Neural progenitor cell (in vitro differentiated cells): ENCODE measurements around the gene RPL14. TPM values are rescaled to one million over a fixed set of nuclear protein-coding genes. Genes with fewer than 3 reads are reported as not detected.

Experiments used
- DNase-seq: peaks from one replicate; pipeline ENCODE4 v3.0.0-alpha.2; 2016; ENCODE audit warnings: low spot score
- H2AFZ ChIP-seq: fragments of 200-600 bp; sonication (generic); replicated peaks from 2 replicates; pipeline ENCODE4 v1.6.1; 2016; ENCODE audit warnings: antibody characterized with exemption
- H3F3A ChIP-seq: fragments of 200-600 bp; sonication (generic); 2 replicates; pipeline ENCODE4 v1.6.1; 2016; ENCODE audit warnings: antibody characterized with exemption, low read depth
- H3K27ac ChIP-seq: fragments of 200-600 bp; sonication (generic); 2 replicates; pipeline ENCODE4 v1.5.1; 2016; ENCODE audit warnings: mild to moderate bottlenecking
- H3K27me3 ChIP-seq: fragments of 200-600 bp; sonication (generic); 2 replicates; pipeline ENCODE4 v1.6.1; 2016; ENCODE audit warnings: mild to moderate bottlenecking, moderate library complexity
- H3K36me3 ChIP-seq: fragments of 200-600 bp; sonication (generic); 2 replicates; pipeline ENCODE4 v1.5.1; 2016
- H3K4me1 ChIP-seq: fragments of 200-600 bp; sonication (generic); 2 replicates; pipeline ENCODE4 v1.6.1; 2016; ENCODE audit warnings: mixed run types
- H3K4me2 ChIP-seq: fragments of 200-600 bp; sonication (generic); 2 replicates; pipeline ENCODE4 v1.6.1; 2016
- H3K4me3 ChIP-seq: fragments of 200-600 bp; sonication (generic); 2 replicates; pipeline ENCODE4 v1.5.1; 2016
- H3K79me2 ChIP-seq: fragments of 200-600 bp; sonication (generic); 2 replicates; pipeline ENCODE4 v1.6.1; 2016; ENCODE audit warnings: low read depth
- H3K9ac ChIP-seq: fragments of 200-600 bp; sonication (generic); 2 replicates; pipeline ENCODE4 v1.6.1; 2016
- H3K9me3 ChIP-seq: fragments of 200-600 bp; sonication (generic); 2 replicates; pipeline ENCODE4 v1.5.1; 2016; ENCODE audit warnings: low read depth
- H4K20me1 ChIP-seq: fragments of 200-600 bp; sonication (generic); 2 replicates; pipeline ENCODE4 v1.6.1; 2016; ENCODE audit warnings: low read depth
- H3K27ac Mint-ChIP-seq: 3 replicates; pipeline ENCODE4 v1.8.0; 2021; ENCODE audit warnings: mixed read lengths
- H3K27me3 Mint-ChIP-seq: 2 replicates; pipeline ENCODE4 v1.8.0; 2022; ENCODE audit warnings: low read depth, mild to moderate bottlenecking, inconsistent platforms, moderate library complexity, mixed read lengths; ENCODE audit not compliant: insufficient read depth
- H3K36me3 Mint-ChIP-seq: 3 replicates; pipeline ENCODE4 v1.8.0; 2021; ENCODE audit warnings: mixed read lengths
- H3K4me1 Mint-ChIP-seq: 3 replicates; pipeline ENCODE4 v1.8.0; 2021; ENCODE audit warnings: mixed read lengths
- H3K4me3 Mint-ChIP-seq: 3 replicates; pipeline ENCODE4 v1.8.0; 2021; ENCODE audit warnings: mild to moderate bottlenecking, moderate library complexity, mixed read lengths
- H3K9me3 Mint-ChIP-seq: 3 replicates; pipeline ENCODE4 v1.8.0; 2020; ENCODE audit warnings: mixed read lengths
- CTCF ChIP-seq: fragments of 200-600 bp; sonication (generic); IDR thresholded peaks from 2 replicates; pipeline ENCODE4 v1.5.1; 2017; ENCODE audit warnings: antibody characterized with exemption, mild to moderate bottlenecking
- EZH2 ChIP-seq: fragments of 200-600 bp; sonication (generic); IDR thresholded peaks from 2 replicates; pipeline ENCODE4 v1.6.1; 2017; ENCODE audit warnings: antibody characterized with exemption, mild to moderate bottlenecking, moderate library complexity
- EZH2phosphoT487 ChIP-seq: fragments of 200-600 bp; sonication (generic); IDR thresholded peaks from 2 replicates; pipeline ENCODE4 v1.6.1; 2017; ENCODE audit warnings: antibody characterized with exemption
- total RNA-seq: library from RNA; depleted of rRNA; stranded (reverse); fragments of >200 nt; gene quantifications from 2 replicates; pipeline ENCODE4 v1.2.3, GENCODE V29; 2015; ENCODE audit warnings: low replicate concordance

RPL14 gene
- total RNA-seq, 1 donor from 2014 or later, result 948 TPM

- Mint-ChIP-seq H3K4me1 (no peaks in the 10 kb centered on the region), H3K9me3 (no peaks in the 10 kb centered on the region), H3K36me3 (peaks cover 33% of the 10 kb centered on the region), H3K4me3 (no peak overlapping the region), H3K27ac (no peak overlapping the region), H3K27me3 (no peaks in the 10 kb centered on the region)
- Histone ChIP-seq H4K20me1 (peaks cover 9% of the 10 kb centered on the region), H3K4me3 (no peak overlapping the region), H3K27me3 (no peaks in the 10 kb centered on the region), H3F3A (peaks cover 51% of the 10 kb centered on the region), H3K9ac (no peak overlapping the region), H2AFZ (no peak overlapping the region), H3K27ac (no peak overlapping the region), H3K36me3 (peaks cover 4% of the 10 kb centered on the region), H3K4me1 (no peaks in the 10 kb centered on the region), H3K9me3 (no peaks in the 10 kb centered on the region), H3K4me2 (no peak overlapping the region), H3K79me2 (peaks cover 5% of the 10 kb centered on the region)
- DNase-seq, result no peak
- TF ChIP-seq CTCF, result no peak
- TF ChIP-seq EZH2phosphoT487, result no peak
- TF ChIP-seq EZH2, result no peak
Observed at GRCh38 chr3:40465111-40465407, 7.9 kb downstream of the RPL14 start.

GRCh38 chr3:40465456-40465855 is 8.3 kb downstream of the RPL14 start:
- H3K4me3 ChIP-seq, result no peak overlapping the region
- Mint-ChIP-seq H3K27ac (no peak overlapping the region), H3K9me3 (no peaks in the 10 kb centered on the region), H3K4me3 (no peak overlapping the region), H3K36me3 (peaks cover 30% of the 10 kb centered on the region), H3K27me3 (no peaks in the 10 kb centered on the region), H3K4me1 (no peaks in the 10 kb centered on the region)
- peaks cover 4% of the 10 kb centered on the region for H3K36me3 ChIP-seq
- H3K4me2 ChIP-seq, result no peak overlapping the region
- no peak overlapping the region for H3K9ac ChIP-seq
- H2AFZ ChIP-seq, result no peak overlapping the region
- no peaks in the 10 kb centered on the region for H3K4me1 ChIP-seq
- no peaks in the 10 kb centered on the region for H3K9me3 ChIP-seq
- DNase-seq, result no peak
- no peaks in the 10 kb centered on the region for H3K27me3 ChIP-seq
- peaks cover 1% of the 10 kb centered on the region for H3K79me2 ChIP-seq
- no peak overlapping the region for H3K27ac ChIP-seq
- peaks cover 49% of the 10 kb centered on the region for H3F3A ChIP-seq
- H4K20me1 ChIP-seq, result peaks cover 5% of the 10 kb centered on the region
- TF ChIP-seq EZH2phosphoT487 (no peak), CTCF (no peak), EZH2 (no peak)

GRCh38 chr3:40468018-40468417 is 10.9 kb downstream of the RPL14 start:
- TF ChIP-seq CTCF (no peak), EZH2phosphoT487 (no peak), EZH2 (no peak)
- Histone ChIP-seq H3K9ac (no peak overlapping the region), H3K27me3 (no peaks in the 10 kb centered on the region), H3K9me3 (no peaks in the 10 kb centered on the region), H2AFZ (no peak overlapping the region), H3K4me3 (no peak overlapping the region), H3K79me2 (no peaks in the 10 kb centered on the region), H3K36me3 (peaks cover 4% of the 10 kb centered on the region), H3K27ac (no peak overlapping the region), H3F3A (peaks cover 32% of the 10 kb centered on the region), H4K20me1 (no peaks in the 10 kb centered on the region), H3K4me2 (no peak overlapping the region), H3K4me1 (no peaks in the 10 kb centered on the region)
- Mint-ChIP-seq H3K9me3 (no peaks in the 10 kb centered on the region), H3K27ac (no peak overlapping the region), H3K4me1 (no peaks in the 10 kb centered on the region), H3K4me3 (no peak overlapping the region), H3K27me3 (peaks cover 2% of the 10 kb centered on the region), H3K36me3 (peaks cover 19% of the 10 kb centered on the region)
- DNase-seq, result no peak

- Mint-ChIP-seq H3K36me3 (peaks cover 6% of the 10 kb centered on the region), H3K4me1 (no peaks in the 10 kb centered on the region), H3K27ac (no peak overlapping the region), H3K4me3 (no peak overlapping the region), H3K27me3 (peaks cover 2% of the 10 kb centered on the region), H3K9me3 (no peaks in the 10 kb centered on the region)
- no peak overlapping the region for H3K4me3 ChIP-seq
- DNase-seq, result no peak
- no peak overlapping the region for H3K27ac ChIP-seq
- TF ChIP-seq EZH2phosphoT487 (no peak), EZH2 (no peak), CTCF (no peak)
- peaks cover 8% of the 10 kb centered on the region for H3F3A ChIP-seq
- no peaks in the 10 kb centered on the region for H3K27me3 ChIP-seq
- no peak overlapping the region for H2AFZ ChIP-seq
- no peak overlapping the region for H3K9ac ChIP-seq
- no peak overlapping the region for H3K4me2 ChIP-seq
- H3K4me1 ChIP-seq, result no peaks in the 10 kb centered on the region
- no peaks in the 10 kb centered on the region for H3K79me2 ChIP-seq
- no peaks in the 10 kb centered on the region for H3K9me3 ChIP-seq
- no peaks in the 10 kb centered on the region for H4K20me1 ChIP-seq
- no peaks in the 10 kb centered on the region for H3K36me3 ChIP-seq
Observed at GRCh38 chr3:40470701-40471100, 13.6 kb downstream of the RPL14 start.
